Measurements from ENCODE around the gene CDK5R1. TPM values are rescaled to one million over a fixed set of nuclear protein-coding genes. Genes with fewer than 3 reads are reported as not detected.
A peak's percentile ranks its signal among the peaks of the same experiment; 100 is the strongest.

Gene CDK5R1
- total and polyA plus RNA-seq, 2 experiments from 2014 or later, result 0.63 to 1.2 TPM

DNA sequence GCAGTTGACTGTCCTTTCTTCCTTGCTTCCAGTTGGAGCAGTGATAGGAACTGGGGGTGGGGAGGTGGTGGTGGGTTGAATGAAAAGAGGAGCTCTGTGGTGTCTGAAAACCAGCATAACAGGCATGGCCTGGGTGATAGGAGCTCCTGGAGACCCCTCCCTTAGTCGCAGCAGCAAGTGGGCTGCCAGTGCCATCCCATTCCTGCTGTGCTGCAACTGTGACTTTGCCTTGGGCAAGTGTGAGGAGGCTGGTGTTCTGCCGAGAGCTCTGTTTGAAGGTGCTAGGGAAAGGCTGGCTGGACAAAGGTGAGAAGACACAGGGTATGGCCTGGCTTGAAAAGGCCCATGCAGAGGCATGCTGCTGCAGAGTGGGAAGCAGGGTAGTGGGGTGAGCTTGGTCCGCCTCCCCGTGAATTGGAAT is 2.7 kb upstream of the CDK5R1 start:
- H3K27ac ChIP-seq, result no peak overlapping the region
- no peak overlapping the region for H3K4me3 ChIP-seq
- no peaks in the 10 kb centered on the region for H3K27me3 ChIP-seq (replicated peaks; ENCODE audit: insufficient read depth)
- H2AFZ ChIP-seq, result no peak overlapping the region
- H3K9me2 ChIP-seq (ENCODE audit: insufficient read depth), result no peaks in the 10 kb centered on the region
- DNase-seq, result no peak
- H3F3A ChIP-seq (ENCODE audit: insufficient read depth), result peaks cover 34% of the 10 kb centered on the region
- in situ Hi-C loops (cut with MboI), result no loop called here
- H3K9me3 ChIP-seq (ENCODE audit: low read depth), result no peaks in the 10 kb centered on the region
- H3K4me1 ChIP-seq (ENCODE audit: insufficient read depth), result peaks cover 3% of the 10 kb centered on the region; the same call in 1 of the 2 replicates
- no peaks in the 10 kb centered on the region for H3K79me2 ChIP-seq (ENCODE audit: insufficient read depth)
- no peak overlapping the region for H3K4me2 ChIP-seq (ENCODE audit: unreplicated experiment)
- no peaks in the 10 kb centered on the region for H4K20me1 ChIP-seq (ENCODE audit: insufficient read depth)
- H3K9ac ChIP-seq, result no peak overlapping the region
- peaks cover 24% of the 10 kb centered on the region; the same call in 1 of the 2 replicates for H3K36me3 ChIP-seq (ENCODE audit: low read depth)
- TF ChIP-seq EZH2phosphoT487 (IDR thresholded peaks at IDR 0.05; ENCODE audit: insufficient read depth, low read depth) (no peak), EZH2 (IDR thresholded peaks at IDR 0.05; ENCODE audit: insufficient read depth, poor library complexity, severe bottlenecking) (no peak)
- WGBS, 2 experiments (ENCODE audit: low coverage in 1 of 2, low lambda C conversion rate in 2 of 2, missing lambda C conversion rate in 2 of 2), result 90 to 98% methylated on average over 4 of the region's 4 CpGs

DNA sequence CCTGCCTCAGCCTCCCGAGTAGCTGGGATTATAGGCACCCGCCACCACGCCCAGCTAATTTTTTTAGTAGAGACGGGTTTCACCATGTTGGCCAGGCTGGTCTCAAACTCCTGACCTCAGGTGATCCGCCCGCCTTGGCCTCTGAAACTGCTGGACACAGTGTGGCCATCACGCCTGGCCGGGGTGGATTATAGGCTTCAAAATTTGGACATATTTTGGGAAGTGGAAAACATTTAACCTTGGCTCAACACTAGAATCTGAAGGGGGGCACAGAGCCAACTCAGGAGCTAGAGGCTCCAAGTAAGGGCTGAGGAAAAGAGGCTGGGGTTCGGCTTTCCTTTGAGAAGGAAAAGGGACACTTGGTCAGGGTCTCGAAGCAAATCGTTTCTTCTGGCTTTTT is 2.2 kb upstream of the CDK5R1 start:
- 95% methylated on average over 11 of the region's 11 CpGs for whole genome bisulfite sequencing, 2 experiments (ENCODE audit: low coverage in 1 of 2, low lambda C conversion rate in 2 of 2, missing lambda C conversion rate in 2 of 2)

DNA sequence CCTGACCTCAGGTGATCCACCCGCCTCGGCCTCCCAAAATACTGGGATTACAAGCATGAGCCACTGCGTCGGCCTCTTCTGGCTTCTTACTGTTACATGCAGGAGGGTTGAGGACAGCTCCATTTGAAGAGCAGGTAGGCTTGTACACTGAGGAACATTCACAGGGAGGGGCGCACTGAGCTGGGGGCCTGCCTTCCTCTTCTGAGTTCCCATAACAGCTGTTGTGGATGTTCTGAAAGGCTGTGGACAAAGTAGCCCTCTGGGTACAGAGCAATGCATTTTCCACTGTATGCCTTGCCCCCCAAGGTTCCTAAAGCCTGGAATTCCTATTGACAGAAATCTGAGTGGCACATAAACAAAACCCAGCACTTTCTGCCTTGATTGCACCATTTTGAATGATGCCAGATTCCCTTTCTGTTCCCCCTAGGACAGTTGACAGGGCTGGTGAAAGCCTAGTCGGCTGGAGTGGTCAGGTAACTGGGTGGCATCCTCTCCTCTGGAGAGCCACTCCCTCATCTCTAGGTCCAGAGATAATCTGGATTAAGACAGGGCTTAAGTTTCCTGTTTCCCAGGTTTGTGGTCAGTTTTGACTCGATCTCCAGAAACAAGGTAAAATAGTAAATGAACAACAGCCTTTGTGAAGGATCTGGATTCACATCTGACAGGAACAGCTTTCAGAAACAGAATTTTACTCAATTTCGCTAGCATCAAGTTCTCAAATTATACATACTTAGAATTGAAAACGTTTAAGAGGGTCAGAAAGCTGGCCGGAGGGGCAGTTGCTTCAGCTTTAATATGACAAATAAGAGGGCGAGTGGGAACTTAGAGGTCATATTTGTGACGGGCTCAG is 1.3 kb upstream of the CDK5R1 start:
- Histone ChIP-seq H3K4me1 (ENCODE audit: insufficient read depth) (peaks cover 3% of the 10 kb centered on the region; the same call in 1 of the 2 replicates), H3K4me2 (ENCODE audit: unreplicated experiment) (no peak overlapping the region), H3K9ac (peak overlapping the region; percentile 63), H3K4me3 (no peak overlapping the region), H3F3A (ENCODE audit: insufficient read depth) (peaks cover 29% of the 10 kb centered on the region), H3K9me3 (ENCODE audit: low read depth) (no peaks in the 10 kb centered on the region), H3K36me3 (ENCODE audit: low read depth) (0 out of 2 replicates have a peak, but pooled peaks cover 9% of the 10 kb centered on the region), H3K9me2 (ENCODE audit: insufficient read depth) (no peaks in the 10 kb centered on the region), H4K20me1 (ENCODE audit: insufficient read depth) (no peaks in the 10 kb centered on the region), H3K27me3 (replicated peaks; ENCODE audit: insufficient read depth) (no peaks in the 10 kb centered on the region), H2AFZ (peak overlapping the region; percentile 72), H3K27ac (no peak overlapping the region), H3K79me2 (ENCODE audit: insufficient read depth) (no peaks in the 10 kb centered on the region)
- TF ChIP-seq EZH2phosphoT487 (IDR thresholded peaks at IDR 0.05; ENCODE audit: insufficient read depth, low read depth) (no peak), EZH2 (IDR thresholded peaks at IDR 0.05; ENCODE audit: insufficient read depth, poor library complexity, severe bottlenecking) (no peak)
- in situ Hi-C loops (cut with MboI), result no loop called here
- no peak for DNase-seq
- 67 to 73% methylated on average over 12 of the region's 12 CpGs for WGBS, 2 experiments (ENCODE audit: low coverage in 1 of 2, low lambda C conversion rate in 2 of 2, missing lambda C conversion rate in 2 of 2)

More for the DNA sequence above, 2.2 kb upstream of the CDK5R1 start:
- Histone ChIP-seq H3K4me3 (no peak overlapping the region), H3K9me3 (ENCODE audit: low read depth) (no peaks in the 10 kb centered on the region), H4K20me1 (ENCODE audit: insufficient read depth) (no peaks in the 10 kb centered on the region), H3K27ac (no peak overlapping the region), H3F3A (ENCODE audit: insufficient read depth) (peaks cover 34% of the 10 kb centered on the region), H3K36me3 (ENCODE audit: low read depth) (peaks cover 18% of the 10 kb centered on the region; the same call in 1 of the 2 replicates), H3K4me2 (ENCODE audit: unreplicated experiment) (no peak overlapping the region), H3K4me1 (ENCODE audit: insufficient read depth) (peaks cover 3% of the 10 kb centered on the region; the same call in 1 of the 2 replicates), H3K27me3 (replicated peaks; ENCODE audit: insufficient read depth) (no peaks in the 10 kb centered on the region), H3K9me2 (ENCODE audit: insufficient read depth) (no peaks in the 10 kb centered on the region), H2AFZ (no peak overlapping the region), H3K9ac (no peak overlapping the region), H3K79me2 (ENCODE audit: insufficient read depth) (no peaks in the 10 kb centered on the region)
- in situ Hi-C loops (cut with MboI), result no loop called here
- TF ChIP-seq EZH2 (IDR thresholded peaks at IDR 0.05; ENCODE audit: insufficient read depth, poor library complexity, severe bottlenecking) (no peak), EZH2phosphoT487 (IDR thresholded peaks at IDR 0.05; ENCODE audit: insufficient read depth, low read depth) (no peak)
- no peak for DNase-seq

DNA sequence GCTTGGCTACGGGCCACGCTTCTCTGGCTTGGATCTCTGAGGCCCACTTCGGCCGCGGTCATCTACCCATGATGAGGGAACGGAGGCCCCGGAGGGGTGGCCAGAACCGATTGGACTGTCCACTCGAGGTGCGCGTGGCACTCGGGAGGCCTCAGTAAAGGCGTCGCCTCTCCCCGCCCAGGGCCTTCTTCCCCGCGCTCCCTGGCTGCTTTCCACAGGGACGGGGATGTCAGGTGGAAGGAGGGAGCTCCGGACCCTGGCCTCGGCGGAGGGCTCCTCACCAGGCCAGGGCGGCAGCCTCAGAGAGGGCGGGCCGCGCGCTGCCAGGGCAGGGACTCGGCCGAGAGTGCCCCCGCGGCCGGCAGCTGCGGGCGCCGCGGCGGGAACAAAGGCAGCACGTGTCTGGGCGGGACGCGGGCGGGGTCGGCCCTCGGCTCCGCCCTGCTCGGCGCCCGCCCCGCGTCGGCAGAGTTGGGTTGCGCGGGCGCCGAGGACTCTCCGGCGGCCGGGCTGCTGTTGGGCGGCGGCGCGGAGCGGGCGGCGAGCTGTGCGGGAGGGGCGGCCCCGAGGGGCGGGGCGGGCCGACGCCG is 587 bp upstream of the CDK5R1 start:
- Histone ChIP-seq H3K4me2 (ENCODE audit: unreplicated experiment) (peak overlapping the region; percentile 46), H4K20me1 (ENCODE audit: insufficient read depth) (no peaks in the 10 kb centered on the region), H3K4me3 (peak overlapping the region; percentile 71), H3K36me3 (ENCODE audit: low read depth) (0 out of 2 replicates have a peak, but pooled peaks cover 7% of the 10 kb centered on the region), H3K9me3 (ENCODE audit: low read depth) (no peaks in the 10 kb centered on the region), H3K9ac (peak overlapping the region; percentile 63), H2AFZ (peak overlapping the region; percentile 72), H3K79me2 (ENCODE audit: insufficient read depth) (no peaks in the 10 kb centered on the region), H3K4me1 (ENCODE audit: insufficient read depth) (peaks cover 3% of the 10 kb centered on the region; the same call in 1 of the 2 replicates), H3K27ac (no peak overlapping the region), H3F3A (ENCODE audit: insufficient read depth) (peaks cover 32% of the 10 kb centered on the region), H3K27me3 (replicated peaks; ENCODE audit: insufficient read depth) (no peaks in the 10 kb centered on the region), H3K9me2 (ENCODE audit: insufficient read depth) (no peaks in the 10 kb centered on the region)
- peak; percentile 90 for DNase-seq
- in situ Hi-C loops (cut with MboI), result no loop called here
- no peak for TF ChIP-seq EZH2phosphoT487 (IDR thresholded peaks at IDR 0.05; ENCODE audit: insufficient read depth, low read depth)
- no peak for TF ChIP-seq EZH2 (IDR thresholded peaks at IDR 0.05; ENCODE audit: insufficient read depth, poor library complexity, severe bottlenecking)
- WGBS, 2 experiments (ENCODE audit: low coverage in 1 of 2, low lambda C conversion rate in 2 of 2, missing lambda C conversion rate in 2 of 2), result 13 to 18% methylated on average over 35 to 54 of the region's 72 CpGs
